Parietal lobe (tissue), 2 donors: ENCODE results near the gene EDIL3. TPM values are rescaled to one million over a fixed set of nuclear protein-coding genes. Genes with fewer than 3 reads are reported as not detected.

Experiments
- small RNA-seq: library from RNA; depleted of rRNA; stranded (forward); fragments of <200 nt; gene quantifications from one replicate; pipeline ENCODE3, GENCODE V24; 2014; ENCODE audit warnings: low replicate concordance
- total RNA-seq: library from RNA; depleted of rRNA; stranded (reverse); fragments of >200 nt; gene quantifications from one replicate; pipeline ENCODE4 v1.2.3, GENCODE V29; 2014

The EDIL3 gene, protein sequence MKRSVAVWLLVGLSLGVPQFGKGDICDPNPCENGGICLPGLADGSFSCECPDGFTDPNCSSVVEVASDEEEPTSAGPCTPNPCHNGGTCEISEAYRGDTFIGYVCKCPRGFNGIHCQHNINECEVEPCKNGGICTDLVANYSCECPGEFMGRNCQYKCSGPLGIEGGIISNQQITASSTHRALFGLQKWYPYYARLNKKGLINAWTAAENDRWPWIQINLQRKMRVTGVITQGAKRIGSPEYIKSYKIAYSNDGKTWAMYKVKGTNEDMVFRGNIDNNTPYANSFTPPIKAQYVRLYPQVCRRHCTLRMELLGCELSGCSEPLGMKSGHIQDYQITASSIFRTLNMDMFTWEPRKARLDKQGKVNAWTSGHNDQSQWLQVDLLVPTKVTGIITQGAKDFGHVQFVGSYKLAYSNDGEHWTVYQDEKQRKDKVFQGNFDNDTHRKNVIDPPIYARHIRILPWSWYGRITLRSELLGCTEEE
- 56.7 TPM for total RNA-seq

GRCh38 chr5:84384604-84385575, at the start of gene EDIL3:
TSS of gene EDIL3 (minus strand) at chr5:84384880. CDS start at chr5:84384374, 506 bp downstream.

Small RNA genes lying within 50 kb of the gene (small RNA-seq; reads per million reads assigned to genes)
- gene RNU6-448P, result not detected
